Fibroblast of skin of left biceps (primary cell): ENCODE data around the gene SPINK13.
"Not testable (repeated sequence)": the region's sequence is repeated elsewhere in the genome, so short reads cannot be mapped to it uniquely, and the experiment has no call there.

Source experiments
- DNase-seq, 2 experiments: peaks; one replicate each; pipeline ENCODE4 v3.0.0-alpha.2; 2013; ENCODE audit warnings: low read depth in 2 of 2

The SPINK13 gene

GRCh38 chr5:148312153-148312552, 43.6 kb downstream of the SPINK13 start, which contains the start of gene SPINK7:
Gene SPINK7 (plus strand): TSS chr5:148312423. CDS start chr5:148312484, 61 bp downstream.
- DNase-seq: no peak

GRCh38 chr5:148314187-148314586, 45.6 kb downstream of the SPINK13 start:
- DNase-seq: no peak

GRCh38 chr5:148314731-148315130, 46.1 kb downstream of the SPINK13 start:
- no peak for DNase-seq

- DNase-seq: not testable (repeated sequence)
These were observed 51.7 kb downstream of the SPINK13 start for GRCh38 chr5:148320011-148320963.

GRCh38 chr5:148333262-148333849, 64.8 kb downstream of the SPINK13 start:
- no peak for DNase-seq

GRCh38 chr5:148335259-148335658, 66.7 kb downstream of the SPINK13 start, which contains the start of gene SPINK9:
Gene SPINK9 (plus strand): TSS chr5:148335559. CDS start chr5:148335614, 55 bp downstream.
- no peak for DNase-seq
